HepG2 (cell line): ENCODE results near the gene NBR1. TPM values are rescaled to one million over a fixed set of nuclear protein-coding genes. Genes with fewer than 3 reads are reported as not detected.

Source experiments
- ARNTL ChIP-seq: sonication (generic); formaldehyde crosslinking; IDR thresholded peaks from 2 replicates; pipeline ENCODE4 v1.4.0; 2020; ENCODE audit warnings: mild to moderate bottlenecking, missing genetic modification reagents
- CBX2 ChIP-seq, 2 experiments: fragments of 200-600 bp in 1 of 2; sonication (generic); formaldehyde crosslinking in 1 of 2; IDR thresholded peaks; 2 replicates each; pipeline versions ENCODE4 v1.7.0 to v1.8.1; 2018 to 2022; ENCODE audit warnings: low read depth in 2 of 2, low read length in 1 of 2, mild to moderate bottlenecking in 1 of 2, missing genetic modification reagents in 1 of 2
- ETV6 ChIP-seq: sonication (generic); formaldehyde crosslinking; conservative IDR thresholded peaks from 2 replicates; pipeline ENCODE4 v1.4.0; 2020; ENCODE audit warnings: missing genetic modification reagents
- FIP1L1 ChIP-seq: fragments of 200-400 bp; formaldehyde crosslinking; IDR thresholded peaks from 2 replicates; pipeline ENCODE4 v1.6.1; 2018; ENCODE audit warnings: low read depth, mild to moderate bottlenecking, low read length, moderate library complexity, borderline replicate concordance; ENCODE audit not compliant: insufficient read depth
- NBN ChIP-seq: fragments of 450-650 bp; conservative IDR thresholded peaks from 2 replicates; pipeline ENCODE4 v1.6.1; 2017
- NFE2L2 ChIP-seq: fragments of 150-350 bp; IDR thresholded peaks from 2 replicates; pipeline ENCODE4 v1.6.1; 2014; ENCODE audit warnings: low read length
- REXO4 ChIP-seq: sonication (generic); formaldehyde crosslinking; IDR thresholded peaks from 2 replicates; pipeline ENCODE4 v1.8.0; 2022; ENCODE audit warnings: missing genetic modification reagents, mild to moderate bottlenecking, borderline replicate concordance
- SIN3A ChIP-seq: IDR thresholded peaks from 2 replicates; pipeline ENCODE4 v1.6.1; 2011; ENCODE audit warnings: low read depth, mild to moderate bottlenecking, control low read depth, low read length, borderline replicate concordance
- SMARCE1 ChIP-seq: fragments of 450-650 bp; IDR thresholded peaks from 2 replicates; pipeline ENCODE4 v1.6.1; 2017; ENCODE audit warnings: borderline replicate concordance
- SRSF1 ChIP-seq: fragments of 200-400 bp; formaldehyde crosslinking; optimal IDR thresholded peaks from 2 replicates; pipeline ENCODE3; 2017; ENCODE audit warnings: mild to moderate bottlenecking, low read depth, low read length, moderate library complexity
- TERF1 ChIP-seq: sonication (generic); formaldehyde crosslinking; IDR thresholded peaks from 2 replicates; pipeline ENCODE4 v1.8.0; 2022; ENCODE audit warnings: mild to moderate bottlenecking, missing genetic modification reagents, moderate library complexity
- TOPORS ChIP-seq: sonication (generic); formaldehyde crosslinking; IDR thresholded peaks from 2 replicates; pipeline ENCODE4 v1.8.0; 2023; ENCODE audit warnings: mild to moderate bottlenecking, missing genetic modification reagents
- ZFP36L1 ChIP-seq: sonication (generic); formaldehyde crosslinking; IDR thresholded peaks from 2 replicates; pipeline ENCODE4 v1.8.0; 2022; ENCODE audit warnings: mild to moderate bottlenecking, missing genetic modification reagents, moderate library complexity
- ZNF318 ChIP-seq: sonication (generic); formaldehyde crosslinking; IDR thresholded peaks from 2 replicates; pipeline ENCODE4 v1.4.0; 2020; ENCODE audit warnings: mild to moderate bottlenecking, missing genetic modification reagents
- ZNF326 ChIP-seq: sonication (generic); formaldehyde crosslinking; IDR thresholded peaks from 2 replicates; pipeline ENCODE4 v1.4.0; 2020; ENCODE audit warnings: missing genetic modification reagents, borderline replicate concordance
- ZNF567 ChIP-seq: sonication (generic); formaldehyde crosslinking; IDR thresholded peaks from 2 replicates; pipeline ENCODE4 v1.8.1; 2023; ENCODE audit warnings: mild to moderate bottlenecking, missing genetic modification reagents, borderline replicate concordance
- ZNF792 ChIP-seq: IDR thresholded peaks from 2 replicates; pipeline ENCODE4 v1.6.1; 2016
- ZNF850 ChIP-seq: sonication (generic); formaldehyde crosslinking; conservative IDR thresholded peaks from 2 replicates; pipeline ENCODE4 v1.9.0; 2021; ENCODE audit warnings: mild to moderate bottlenecking, missing genetic modification reagents
- polyA plus RNA-seq, 8 experiments: library from polyadenylated mRNA; depleted of rRNA in 3 of 8; stranded (reverse) in 7 of 8; unstranded in 1 of 8; fragments of >200 nt; fragmentation: Illumina TruSeq in 4 of 8; extraction: Trizol in 4 of 8; gene quantifications; 2 replicates each; pipeline versions ENCODE4 v1.2.1 to v1.2.3, GENCODE V29; 2011 to 2016; ENCODE audit warnings: low read depth in 4 of 8, missing spikeins in 1 of 8, mixed read lengths in 1 of 8; ENCODE audit not compliant: insufficient read depth in 1 of 8
- total RNA-seq, 5 experiments: library from RNA; depleted of rRNA; stranded (reverse); fragments of >200 nt; fragmentation: Illumina TruSeq; extraction: Trizol; gene quantifications; 2 replicates each; pipeline ENCODE4 v1.2.3, GENCODE V29; 2016; ENCODE audit warnings: low read depth in 1 of 5
- TF ChIP-seq, protein P1 (sequence below): sonication (generic); formaldehyde crosslinking; IDR thresholded peaks from 2 replicates; pipeline ENCODE4 v1.8.0; 2023; ENCODE audit warnings: mild to moderate bottlenecking, missing genetic modification reagents

NBR1 gene
- total and polyA plus RNA-seq, 2 of the 13 experiments (the other 11 are each of a cell fraction or from before 2014, with no cell fraction given) = 51.7 to 121 TPM

GRCh38 chr17:43216369-43216761 is 45.4 kb downstream of the NBR1 start (continued):
- TF ChIP-seq ZNF318 (CRISPR knock-in tag) = no peak
- TF ChIP-seq TOPORS (CRISPR knock-in tag) = no peak
- no peak for TF ChIP-seq ZNF792 (CRISPR knock-in tag)
- no peak for TF ChIP-seq SIN3A
- TF ChIP-seq ARNTL = no peak
- TF ChIP-seq SRSF1 = no peak
- TF ChIP-seq NFE2L2 = no peak
- no peak for TF ChIP-seq REXO4 (CRISPR knock-in tag)
- no peak for TF ChIP-seq ZNF567 (CRISPR knock-in tag)
- no peak for TF ChIP-seq ZNF326 (CRISPR knock-in tag)
- no peak for TF ChIP-seq ZNF850 (CRISPR knock-in tag)
- TF ChIP-seq TERF1 (CRISPR knock-in tag) = no peak
- TF ChIP-seq CBX2 (IDR thresholded peaks at IDR 0.05; ENCODE audit: low read depth, low read length) = no peak
- no peak for TF ChIP-seq CBX2 (CRISPR knock-in tag; IDR thresholded peaks at IDR 0.05; ENCODE audit: low read depth)
- peak; percentile 14; the same call in 1 of the 2 replicates for TF ChIP-seq ZFP36L1 (CRISPR knock-in tag)
- no peak for TF ChIP-seq SMARCE1
- TF ChIP-seq, protein P1, sequence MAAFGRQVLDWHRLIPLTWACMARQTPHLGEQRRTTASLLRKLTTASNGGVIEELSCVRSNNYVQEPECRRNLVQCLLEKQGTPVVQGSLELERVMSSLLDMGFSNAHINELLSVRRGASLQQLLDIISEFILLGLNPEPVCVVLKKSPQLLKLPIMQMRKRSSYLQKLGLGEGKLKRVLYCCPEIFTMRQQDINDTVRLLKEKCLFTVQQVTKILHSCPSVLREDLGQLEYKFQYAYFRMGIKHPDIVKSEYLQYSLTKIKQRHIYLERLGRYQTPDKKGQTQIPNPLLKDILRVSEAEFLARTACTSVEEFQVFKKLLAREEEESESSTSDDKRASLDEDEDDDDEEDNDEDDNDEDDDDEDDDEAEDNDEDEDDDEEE (CRISPR knock-in tag) = 0 out of 2 replicates have a peak, but pooled peaks have one; percentile 4
- no peak for TF ChIP-seq NBN
- no peak for TF ChIP-seq FIP1L1
- TF ChIP-seq ETV6 = peak; percentile 7; the same call in 1 of the 2 replicates
